Neural crest cell (in vitro differentiated cells): ENCODE results near the gene ITPA. TPM values are rescaled to one million over a fixed set of nuclear protein-coding genes. Genes with fewer than 3 reads are reported as not detected.

Experiments used
- DNase-seq: peaks from one replicate; pipeline ENCODE4 v3.0.0; 2021; ENCODE audit warnings: low read depth, mixed read lengths, low spot score
- H3K27ac Mint-ChIP-seq: one replicate; pipeline ENCODE4 v1.8.0; 2021; ENCODE audit warnings: mild to moderate bottlenecking, mixed read lengths; ENCODE audit not compliant: unreplicated experiment
- H3K27me3 Mint-ChIP-seq: 2 replicates; pipeline ENCODE4 v1.8.0; 2021; ENCODE audit warnings: low read depth, mild to moderate bottlenecking, mixed read lengths
- H3K36me3 Mint-ChIP-seq: 2 replicates; pipeline ENCODE4 v1.8.0; 2021; ENCODE audit warnings: low read depth, mild to moderate bottlenecking, mixed read lengths
- H3K4me1 Mint-ChIP-seq: 2 replicates; pipeline ENCODE4 v1.8.0; 2021; ENCODE audit warnings: mixed read lengths
- H3K4me3 Mint-ChIP-seq: one replicate; pipeline ENCODE4 v1.8.0; 2021; ENCODE audit warnings: mild to moderate bottlenecking, mixed read lengths
- H3K9me3 Mint-ChIP-seq: 2 replicates; pipeline ENCODE4 v1.8.0; 2021; ENCODE audit warnings: mixed read lengths
- total RNA-seq: library from RNA; stranded (reverse); gene quantifications from 2 replicates; pipeline ENCODE4 v1.2.1, GENCODE V29; 2021
- TF ChIP-seq, protein P1 (sequence below): fragments of 200-600 bp; sonication (generic); conservative IDR thresholded peaks from 2 replicates; pipeline ENCODE4 v1.5.0; 2021; ENCODE audit warnings: antibody characterized with exemption, mild to moderate bottlenecking

The ITPA gene
- total RNA-seq, 1 donor from 2014 or later = 67.0 TPM

DNA sequence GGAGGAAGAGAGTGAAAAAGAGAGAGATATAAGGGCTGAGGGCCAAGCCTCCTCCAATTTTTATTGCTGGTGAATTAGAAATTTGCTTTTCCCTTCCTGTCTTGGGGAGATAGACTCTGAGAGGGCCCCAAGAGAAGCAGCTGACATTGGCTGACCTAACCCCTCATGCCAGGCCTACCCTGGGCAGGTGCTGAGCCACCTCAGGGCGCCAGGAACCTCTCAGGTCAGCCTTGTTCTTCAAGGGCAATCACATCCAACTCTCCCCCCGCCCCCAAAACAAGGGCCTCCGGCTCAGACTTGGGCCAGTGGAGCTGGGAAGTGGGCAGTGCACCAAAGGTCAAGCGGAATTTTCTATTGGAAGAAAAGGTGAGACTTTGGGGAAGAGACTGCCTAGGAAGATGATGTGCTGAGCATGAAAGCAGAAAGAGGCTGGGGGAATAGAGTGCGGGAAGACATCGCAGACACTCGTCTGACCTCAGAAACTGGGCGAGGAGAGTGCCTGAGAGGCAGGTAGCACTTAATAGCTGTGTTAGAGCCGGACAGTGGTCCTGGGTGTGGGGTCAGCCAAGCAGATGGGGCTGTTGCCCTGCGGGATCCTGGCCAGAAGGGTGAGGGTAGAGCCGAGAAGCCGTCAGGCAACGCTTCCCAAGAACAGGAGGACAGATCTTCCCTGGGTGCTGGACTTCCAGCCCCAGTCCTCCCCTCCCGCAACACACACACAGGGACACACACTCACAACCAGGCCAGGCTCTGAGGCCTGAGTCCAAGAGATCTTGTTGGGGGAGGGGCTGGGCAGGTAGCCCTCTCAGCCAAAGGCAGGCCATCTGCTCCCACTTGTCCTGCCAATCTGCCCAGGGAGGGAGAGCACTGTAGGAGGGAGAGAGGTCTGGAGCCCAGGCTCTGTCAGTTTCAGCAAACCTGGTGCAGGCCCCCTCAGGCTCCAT, 45.9 kb upstream of the ITPA start:
- Mint-ChIP-seq H3K27ac (no peak overlapping the region), H3K27me3 (peaks cover 6% of the 10 kb centered on the region), H3K4me1 (peaks cover 15% of the 10 kb centered on the region), H3K36me3 (no peaks in the 10 kb centered on the region), H3K9me3 (no peaks in the 10 kb centered on the region), H3K4me3 (peak overlapping the region; percentile 44)
- TF ChIP-seq, protein P1, sequence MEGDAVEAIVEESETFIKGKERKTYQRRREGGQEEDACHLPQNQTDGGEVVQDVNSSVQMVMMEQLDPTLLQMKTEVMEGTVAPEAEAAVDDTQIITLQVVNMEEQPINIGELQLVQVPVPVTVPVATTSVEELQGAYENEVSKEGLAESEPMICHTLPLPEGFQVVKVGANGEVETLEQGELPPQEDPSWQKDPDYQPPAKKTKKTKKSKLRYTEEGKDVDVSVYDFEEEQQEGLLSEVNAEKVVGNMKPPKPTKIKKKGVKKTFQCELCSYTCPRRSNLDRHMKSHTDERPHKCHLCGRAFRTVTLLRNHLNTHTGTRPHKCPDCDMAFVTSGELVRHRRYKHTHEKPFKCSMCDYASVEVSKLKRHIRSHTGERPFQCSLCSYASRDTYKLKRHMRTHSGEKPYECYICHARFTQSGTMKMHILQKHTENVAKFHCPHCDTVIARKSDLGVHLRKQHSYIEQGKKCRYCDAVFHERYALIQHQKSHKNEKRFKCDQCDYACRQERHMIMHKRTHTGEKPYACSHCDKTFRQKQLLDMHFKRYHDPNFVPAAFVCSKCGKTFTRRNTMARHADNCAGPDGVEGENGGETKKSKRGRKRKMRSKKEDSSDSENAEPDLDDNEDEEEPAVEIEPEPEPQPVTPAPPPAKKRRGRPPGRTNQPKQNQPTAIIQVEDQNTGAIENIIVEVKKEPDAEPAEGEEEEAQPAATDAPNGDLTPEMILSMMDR = no peak
- no peak for DNase-seq

DNA sequence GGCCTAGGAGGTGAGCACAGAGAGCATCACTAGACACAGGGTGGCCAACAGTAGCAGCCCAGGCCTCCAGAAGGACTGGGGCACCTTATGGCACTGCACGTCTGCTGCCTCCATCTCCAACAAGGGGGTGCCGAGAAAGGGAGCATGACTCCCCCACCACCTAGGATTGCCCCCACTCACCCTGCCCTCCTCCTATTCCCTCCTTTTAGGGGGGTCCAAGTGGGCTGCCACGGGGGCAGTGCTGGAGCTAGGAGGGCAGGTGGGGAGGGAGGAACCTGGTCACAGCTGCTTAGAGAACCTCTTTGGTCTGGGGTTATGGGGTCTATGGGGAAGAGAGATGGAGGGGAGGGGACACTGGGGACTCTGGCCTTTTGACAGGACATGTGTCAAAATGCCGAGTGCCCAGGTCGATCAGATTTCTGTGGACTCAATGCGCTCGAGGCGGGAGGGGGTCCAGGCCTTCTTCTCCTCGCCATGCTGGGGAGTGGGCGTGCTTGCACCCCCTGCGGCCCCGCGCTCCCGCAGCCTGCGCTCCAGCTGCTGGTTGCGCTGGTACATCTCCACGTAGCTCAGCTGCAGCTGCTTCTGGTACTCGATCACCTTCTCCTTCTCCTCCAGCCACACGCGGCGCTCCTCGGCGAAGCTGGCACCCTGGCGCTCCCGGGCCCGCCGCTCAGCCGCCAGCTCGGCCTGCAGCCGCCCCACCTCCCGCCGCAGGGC, 45.1 kb upstream of the ITPA start:
- H3K27ac Mint-ChIP-seq = no peak overlapping the region
- peaks cover 7% of the 10 kb centered on the region for H3K4me1 Mint-ChIP-seq
- no peaks in the 10 kb centered on the region for H3K9me3 Mint-ChIP-seq
- TF ChIP-seq, protein P1 = no peak
- H3K4me3 Mint-ChIP-seq = peak overlapping the region; percentile 23
- no peaks in the 10 kb centered on the region for H3K36me3 Mint-ChIP-seq
- DNase-seq = no peak
- peaks cover 13% of the 10 kb centered on the region for H3K27me3 Mint-ChIP-seq

DNA sequence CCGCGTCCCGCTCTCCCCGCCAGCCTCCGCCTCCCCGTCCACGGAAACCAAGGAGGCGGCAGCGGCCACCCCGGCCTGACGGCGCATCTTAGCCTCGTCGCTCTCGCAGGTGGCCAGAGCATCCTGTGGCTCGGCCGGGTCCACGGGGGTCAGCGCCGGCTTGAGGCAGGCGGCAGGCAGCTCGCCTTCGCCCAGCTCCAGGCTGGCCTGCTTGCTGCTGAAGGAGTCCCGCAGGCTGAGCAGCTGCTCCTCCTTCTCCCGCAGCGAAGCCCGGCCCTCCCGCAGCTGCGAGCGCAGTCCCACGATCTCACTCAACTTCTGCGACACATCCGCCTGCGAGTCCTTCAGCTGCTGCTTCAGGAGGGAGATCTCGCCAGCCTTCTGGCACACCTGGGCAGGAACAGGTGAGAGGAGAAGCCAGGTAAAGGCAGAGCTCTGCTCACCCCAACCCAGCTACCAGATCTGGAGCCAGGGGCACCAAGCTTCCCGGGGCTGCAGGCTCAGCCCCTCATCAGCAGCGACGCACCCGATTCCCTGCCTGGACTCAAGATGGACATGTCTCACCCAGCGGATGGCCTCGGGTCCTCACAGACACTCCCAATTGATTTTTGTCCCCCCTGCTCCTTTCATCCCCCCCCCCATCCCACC, 44.4 kb upstream of the ITPA start:
- no peak overlapping the region for H3K4me3 Mint-ChIP-seq
- H3K27me3 Mint-ChIP-seq = peaks cover 16% of the 10 kb centered on the region
- no peak overlapping the region for H3K27ac Mint-ChIP-seq
- TF ChIP-seq, protein P1 = no peak
- H3K36me3 Mint-ChIP-seq = no peaks in the 10 kb centered on the region
- H3K9me3 Mint-ChIP-seq = no peaks in the 10 kb centered on the region
- peaks cover 1% of the 10 kb centered on the region for H3K4me1 Mint-ChIP-seq
- no peak for DNase-seq

DNA sequence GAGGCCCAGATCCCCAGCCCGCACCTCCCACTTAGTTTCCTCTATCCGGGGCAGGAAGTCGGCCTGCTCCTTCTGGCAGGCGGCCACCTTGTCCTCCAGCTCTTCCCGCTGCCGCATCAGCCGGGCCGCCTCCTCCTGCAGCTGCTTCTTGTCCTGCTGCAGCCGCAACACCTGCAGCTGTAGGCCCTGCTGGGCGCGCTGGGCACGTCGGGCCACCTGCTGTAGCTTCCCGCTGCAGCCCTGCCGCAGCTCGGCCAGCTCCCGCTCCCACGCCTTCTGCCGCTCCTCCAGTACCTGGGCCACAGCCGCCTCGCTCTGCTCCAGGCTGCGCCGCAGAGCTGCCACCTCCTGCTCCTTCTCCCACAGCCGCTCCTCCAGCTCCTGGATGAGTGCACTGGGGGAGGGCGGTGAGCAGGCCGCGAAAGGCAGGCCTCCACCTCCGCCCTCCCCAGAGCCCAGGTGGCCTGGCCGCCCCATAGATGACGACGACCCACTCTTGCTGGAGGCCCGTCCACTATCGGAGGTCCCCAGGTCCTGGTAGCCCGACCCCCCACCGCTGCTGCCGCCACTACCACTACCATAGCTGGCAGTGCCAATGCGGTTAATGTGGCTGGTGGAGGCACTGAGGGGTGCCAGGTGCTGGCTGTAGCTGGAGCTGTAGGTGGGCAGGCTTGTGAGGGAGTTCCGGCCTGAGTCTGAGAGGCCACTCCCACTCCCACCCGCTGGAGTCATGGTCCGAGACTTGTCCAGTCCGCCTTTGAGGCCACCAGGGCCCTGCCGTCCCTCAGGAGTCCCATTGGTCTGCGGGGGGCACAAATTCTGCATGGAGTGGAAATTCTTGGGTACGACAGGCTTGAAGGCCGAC, 43.6 kb upstream of the ITPA start:
- Mint-ChIP-seq H3K9me3 (no peaks in the 10 kb centered on the region), H3K4me1 (no peaks in the 10 kb centered on the region), H3K27me3 (peaks cover 16% of the 10 kb centered on the region), H3K27ac (no peak overlapping the region), H3K36me3 (no peaks in the 10 kb centered on the region), H3K4me3 (no peak overlapping the region)
- no peak for DNase-seq
- TF ChIP-seq, protein P1 = no peak
